GM19324 (cell line): Measurements from ENCODE around the gene MIER2.
"Not testable (repeated sequence)": the region's sequence is repeated elsewhere in the genome, so short reads cannot be mapped to it uniquely, and the experiment has no call there.

Experiments used
- ATAC-seq: cut with Tn5 transposase; IDR thresholded peaks from one replicate; pipeline ENCODE4 v1.9.1; 2021; ENCODE audit warnings: mild to moderate bottlenecking, moderate library complexity; ENCODE audit not compliant: unreplicated experiment, low FRiP score

The MIER2 gene

GRCh38 chr19:290372-291005, 54.1 kb downstream of the MIER2 start:
- ATAC-seq, result no peak

GRCh38 chr19:289651-290371, 54.8 kb downstream of the MIER2 start:
- ATAC-seq, result no peak

GRCh38 chr19:288911-289310, 55.7 kb downstream of the MIER2 start:
- ATAC-seq, result no peak

DNA sequence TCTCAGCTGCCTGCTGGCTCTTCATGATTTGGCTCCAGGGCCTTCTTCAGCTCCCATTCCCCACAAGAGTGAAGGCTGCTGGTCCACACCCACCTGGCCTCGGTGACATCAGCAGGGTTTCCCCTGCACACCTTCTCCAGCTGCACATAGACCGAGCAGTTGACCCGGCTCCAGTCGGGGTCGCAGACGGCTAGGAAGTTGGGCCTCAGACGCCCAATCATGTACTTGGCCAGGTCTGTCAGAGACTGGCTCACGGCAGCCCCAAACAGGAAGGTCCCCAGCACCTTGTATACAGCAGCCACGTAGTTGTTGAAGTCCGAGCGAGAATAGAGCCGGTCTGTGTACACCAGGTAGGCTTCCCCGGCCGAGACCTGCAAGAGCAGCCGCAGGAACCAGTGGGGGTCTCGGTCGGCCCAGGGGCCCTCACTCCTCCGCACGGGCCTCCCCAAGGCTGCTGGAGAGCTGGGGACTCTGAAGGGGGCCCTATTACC, 57.2 kb downstream of the MIER2 start:
- ATAC-seq, result no peak

DNA sequence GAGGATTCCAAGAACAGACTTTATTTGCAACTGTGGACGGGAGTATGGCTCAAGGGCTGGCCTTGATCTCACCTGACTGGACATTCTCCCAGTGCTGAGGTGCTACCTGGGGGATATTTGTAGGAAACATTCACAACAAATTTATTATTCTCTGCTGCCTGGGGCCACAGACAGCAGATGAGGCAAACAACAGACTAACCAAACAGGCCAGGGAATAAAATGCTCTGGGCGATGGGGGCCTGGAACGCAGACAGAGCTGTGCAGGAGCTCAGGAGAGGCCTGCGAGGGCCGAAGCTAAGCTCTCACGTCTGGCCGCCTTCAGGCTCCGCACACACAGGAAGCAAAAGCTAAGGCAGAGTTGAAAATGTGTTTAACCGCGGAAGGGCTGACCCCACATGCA, 61.2 kb downstream of the MIER2 start:
- no peak for ATAC-seq

DNA sequence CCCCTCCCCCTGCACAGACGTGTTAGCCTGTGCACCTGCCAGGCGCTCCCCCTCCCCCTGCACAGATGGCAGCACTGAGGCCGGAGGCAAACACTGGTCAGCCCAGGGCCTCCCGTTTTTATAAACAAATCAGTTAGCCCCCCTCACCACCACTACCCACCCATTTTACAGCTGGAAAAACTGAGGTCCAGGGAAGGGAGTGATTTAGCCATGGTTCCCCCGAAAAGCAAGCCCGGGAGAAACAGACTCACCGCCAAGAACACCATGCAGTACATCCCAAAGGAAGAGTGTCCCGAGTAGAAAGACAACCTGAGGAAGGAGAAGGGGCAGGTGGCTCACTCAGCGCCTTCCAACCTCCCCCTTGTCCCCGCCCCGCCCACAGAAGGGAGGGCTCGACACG, 62.1 kb downstream of the MIER2 start:
- ATAC-seq, result no peak

- no peak for ATAC-seq
Measured at GRCh38 chr19:281992-282391, 62.6 kb downstream of the MIER2 start.

DNA sequence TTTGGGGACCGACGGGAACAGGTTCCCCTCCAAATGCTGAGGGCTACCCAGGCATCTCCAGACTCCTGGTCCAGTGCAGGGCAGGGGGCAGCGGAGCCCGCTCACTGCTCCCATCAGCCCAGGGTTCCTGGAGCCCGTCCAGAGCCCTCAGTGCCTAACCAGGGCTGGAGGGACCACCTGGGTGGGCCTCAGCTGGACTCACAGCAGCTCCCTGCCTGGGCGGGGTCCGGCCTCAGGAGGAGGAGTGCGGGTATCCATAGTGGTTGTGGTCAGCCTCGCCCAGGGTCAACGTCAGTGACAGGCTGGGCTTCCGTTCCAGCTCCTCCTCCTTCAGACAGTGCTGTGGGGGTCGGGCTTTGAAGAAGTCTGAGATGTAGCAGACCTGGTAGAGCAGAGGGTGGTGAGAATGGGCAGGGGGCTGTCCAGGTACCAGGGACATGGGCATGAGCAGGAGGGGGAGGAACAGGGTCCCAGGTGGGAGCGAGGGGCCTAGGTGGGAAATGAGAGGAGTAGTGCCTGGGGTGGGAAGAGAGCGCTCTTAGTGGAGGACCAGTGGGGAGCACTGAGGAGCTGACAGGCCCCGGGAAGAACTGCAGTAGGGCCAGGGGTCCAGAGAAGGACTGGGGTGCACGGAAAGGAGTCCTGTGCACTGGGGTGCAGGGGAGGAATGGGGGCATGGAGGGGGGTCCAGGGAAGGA, 63.3 kb downstream of the MIER2 start:
- no peak for ATAC-seq

DNA sequence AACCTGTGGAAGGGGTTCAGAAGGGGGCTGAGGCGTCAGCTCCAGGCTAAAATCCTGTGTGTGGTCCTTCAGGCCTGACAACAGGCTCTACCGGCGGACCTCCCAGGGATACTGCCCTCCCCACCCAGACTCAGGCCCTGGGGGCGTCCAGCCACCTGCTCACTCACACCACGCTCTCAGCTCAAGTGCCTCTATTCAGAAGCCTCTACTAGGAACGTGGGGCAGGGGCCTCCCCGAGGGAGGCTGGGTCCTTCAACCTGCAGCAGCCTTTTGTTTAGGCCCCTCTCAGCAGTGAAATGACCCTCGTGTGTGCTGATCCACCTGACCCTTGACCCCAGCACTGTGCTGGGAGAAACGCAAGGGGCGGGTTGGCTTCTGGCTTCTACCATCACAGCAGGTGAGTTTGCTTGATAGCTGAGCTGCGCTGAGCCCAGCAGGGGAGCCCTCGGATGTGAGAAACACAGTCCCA, 64.0 kb downstream of the MIER2 start:
- no peak for ATAC-seq

DNA sequence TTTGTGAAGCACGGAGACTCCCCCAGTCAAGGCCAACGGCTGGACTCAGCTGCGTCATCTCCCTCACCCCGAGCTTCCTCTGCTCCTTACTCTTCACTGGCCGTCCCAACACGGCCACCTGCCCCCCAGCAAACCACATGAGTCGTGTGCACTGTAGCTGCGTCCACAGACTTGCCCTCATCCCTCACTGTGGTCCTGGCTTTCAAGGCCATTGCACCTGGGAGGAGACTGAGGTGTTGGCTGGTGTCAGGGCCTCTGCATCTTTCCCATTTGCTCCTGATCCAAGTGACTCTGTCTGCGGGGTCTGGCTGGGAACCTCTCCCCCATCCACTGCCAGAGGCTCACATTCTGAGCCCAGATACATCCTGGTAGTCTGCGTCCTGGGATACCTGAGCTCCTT, 64.9 kb downstream of the MIER2 start:
- no peak for ATAC-seq

DNA sequence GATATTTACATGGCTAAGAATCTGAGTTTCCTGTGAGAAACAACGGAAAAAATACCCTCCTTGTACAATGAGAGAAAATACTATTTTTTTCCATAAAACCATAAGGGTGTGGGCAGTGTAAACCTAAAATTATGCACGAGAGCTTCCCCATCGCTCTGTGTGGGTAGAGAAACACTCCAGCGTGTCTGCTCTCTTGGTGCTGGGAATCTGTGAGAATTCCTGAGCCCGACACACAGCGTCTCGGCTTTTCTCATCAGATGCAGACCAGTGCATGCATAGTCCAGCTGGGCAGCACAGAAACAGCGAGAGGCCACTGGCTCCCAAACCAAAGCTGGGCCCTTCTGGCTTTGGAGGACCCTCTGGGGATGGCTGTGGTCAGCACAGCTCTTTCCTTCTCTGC, 65.4 kb downstream of the MIER2 start:
- ATAC-seq, result no peak

- ATAC-seq, result no peak
Measured at GRCh38 chr19:277581-278165, 66.9 kb downstream of the MIER2 start.

GRCh38 chr19:277131-277530, 67.5 kb downstream of the MIER2 start:
- ATAC-seq, result no peak

DNA sequence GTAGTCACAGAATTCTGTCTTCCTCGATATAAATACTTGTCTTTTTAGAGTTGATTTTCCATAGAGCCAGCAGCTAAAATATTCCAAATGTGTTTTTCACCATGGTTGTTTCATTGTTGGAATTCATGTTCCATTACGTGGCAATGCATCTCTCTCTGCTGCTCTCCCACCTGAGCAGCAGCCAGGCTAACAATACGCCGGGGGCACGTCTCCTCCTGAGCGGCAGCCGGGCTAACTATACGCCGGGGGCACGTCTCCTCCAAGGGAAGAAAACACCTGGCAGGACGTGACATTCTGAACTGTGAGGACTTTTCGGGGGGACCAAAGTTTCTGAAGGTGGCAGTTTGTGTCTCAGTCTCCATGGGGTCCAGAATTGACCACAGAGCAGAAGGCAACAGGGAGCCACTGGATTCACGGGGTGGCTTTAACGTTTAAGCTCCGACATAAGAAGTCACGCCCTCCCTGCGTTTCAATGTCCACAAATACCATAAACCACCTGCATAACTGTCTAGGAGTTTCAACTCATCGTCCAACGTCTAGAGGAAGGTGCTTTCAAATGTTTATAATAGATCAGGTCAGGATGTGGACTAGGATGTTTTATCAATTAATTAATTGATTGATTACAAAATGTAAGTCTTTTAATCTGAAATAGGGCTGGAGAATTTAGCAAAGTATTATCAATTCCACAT, 68.5 kb downstream of the MIER2 start:
- ATAC-seq, result no peak

DNA sequence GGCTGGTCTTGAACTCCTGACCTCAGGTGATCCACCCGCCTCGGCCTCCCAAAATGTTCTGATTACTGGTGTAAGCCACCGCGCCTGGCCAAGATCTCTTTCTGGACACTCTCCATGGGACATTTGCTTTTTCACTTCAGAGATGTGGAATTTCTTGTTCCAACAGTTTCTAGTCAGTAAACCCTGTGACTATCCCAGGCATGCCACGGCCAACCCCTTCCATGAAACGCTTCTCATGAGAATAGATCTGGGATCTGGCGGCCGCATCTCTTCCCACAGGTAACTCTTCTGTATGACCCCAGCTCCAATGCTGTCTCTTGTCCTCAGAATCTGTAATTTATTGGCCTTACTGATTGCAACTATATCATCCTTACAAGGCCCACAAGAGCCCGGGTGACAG, 69.6 kb downstream of the MIER2 start:
- ATAC-seq, result no peak

GRCh38 chr19:273393-273792, 71.2 kb downstream of the MIER2 start:
- ATAC-seq, result no peak

DNA sequence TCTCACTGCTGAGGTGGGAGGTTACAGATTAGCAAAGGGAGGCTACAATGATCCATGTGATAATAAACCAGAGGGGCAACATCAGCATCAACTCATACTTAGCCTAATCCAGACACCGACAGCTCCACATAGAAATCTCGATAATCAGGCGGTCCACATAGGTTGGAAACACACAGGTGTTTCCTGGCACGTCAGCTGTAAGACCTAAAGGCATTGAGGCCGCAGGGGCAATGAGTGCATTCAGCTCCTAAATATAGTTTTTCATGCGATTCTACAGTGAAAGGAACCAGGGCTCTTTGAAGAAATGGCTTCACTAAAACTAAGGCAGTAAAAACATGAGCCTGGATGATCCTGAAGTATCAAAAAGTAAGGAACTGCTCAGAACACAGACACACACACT, 72.7 kb downstream of the MIER2 start:
- no peak for ATAC-seq

DNA sequence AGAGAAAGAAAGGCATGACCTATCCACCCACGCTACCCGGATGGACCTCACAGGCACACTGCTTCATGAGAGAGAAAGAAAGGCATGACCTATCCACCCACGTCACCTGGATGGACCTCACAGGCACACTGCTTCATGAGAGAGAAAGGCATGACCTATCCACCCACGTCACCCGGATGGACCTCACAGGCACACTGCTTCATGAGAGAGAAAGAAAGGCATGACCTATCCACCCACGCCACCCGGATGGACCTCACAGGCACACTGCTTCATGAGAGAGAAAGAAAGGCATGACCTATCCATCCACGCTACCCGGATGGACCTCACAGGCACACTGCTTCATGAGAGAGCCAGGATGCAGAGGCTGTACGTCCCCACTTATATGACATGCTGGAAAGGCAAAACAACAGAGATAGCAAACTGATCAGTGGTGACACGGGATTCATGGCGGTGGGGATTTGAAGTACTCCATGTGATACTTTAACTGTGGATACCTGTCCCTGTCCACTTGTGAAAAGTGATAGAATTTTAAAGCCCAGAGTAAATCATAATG, 73.8 kb downstream of the MIER2 start:
- ATAC-seq, result not testable (repeated sequence)

DNA sequence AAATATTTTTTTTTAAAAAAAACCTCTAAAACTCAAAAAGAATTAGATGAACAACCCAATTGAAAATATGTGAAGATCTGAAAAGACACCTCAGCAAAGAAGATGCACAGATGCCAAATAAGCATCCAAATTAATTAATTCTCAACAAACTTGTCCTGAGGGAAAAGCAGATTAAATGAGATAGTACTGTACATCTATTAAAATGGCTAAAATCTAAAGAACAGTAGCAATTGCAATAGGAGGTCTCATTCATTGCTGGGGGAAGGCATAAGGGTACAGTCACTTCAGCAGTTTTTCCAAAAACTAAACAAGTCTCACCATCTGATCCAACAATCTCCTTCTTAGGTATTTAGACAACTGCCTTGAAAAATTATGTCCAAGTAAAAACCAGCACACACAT, 75.4 kb downstream of the MIER2 start:
- ATAC-seq, result no peak

GRCh38 chr19:262125-262524, 82.5 kb downstream of the MIER2 start:
- ATAC-seq, result no peak
